IPS-18c (cell line): ENCODE data around the gene SCUBE1.

Source experiments
- H3K4me3 ChIP-seq: 2 replicates; pipeline ENCODE4 v1.7.0; 2013; ENCODE audit warnings: low read depth, mild to moderate bottlenecking, low read length, moderate library complexity; ENCODE audit not compliant: insufficient read depth
- H3K9me3 ChIP-seq: one replicate; pipeline ENCODE4 v1.6.1; 2013; ENCODE audit warnings: mild to moderate bottlenecking, low read length, moderate library complexity; ENCODE audit not compliant: control insufficient read depth, insufficient read depth

SCUBE1 gene

GRCh38 chr22:43263645-43264514 lies 79.3 kb downstream of the SCUBE1 start:
- Histone ChIP-seq H3K9me3 (peaks cover 2% of the 10 kb centered on the region), H3K4me3 (no peak overlapping the region)

GRCh38 chr22:43262990-43263644 lies 80.1 kb downstream of the SCUBE1 start:
- Histone ChIP-seq H3K4me3 (no peak overlapping the region), H3K9me3 (no peaks in the 10 kb centered on the region)

GRCh38 chr22:43260331-43261231 lies 82.6 kb downstream of the SCUBE1 start:
- no peaks in the 10 kb centered on the region for H3K9me3 ChIP-seq
- no peak overlapping the region for H3K4me3 ChIP-seq

GRCh38 chr22:43257961-43258360 lies 85.2 kb downstream of the SCUBE1 start:
- H3K9me3 ChIP-seq, result peaks cover 5% of the 10 kb centered on the region
- H3K4me3 ChIP-seq, result no peak overlapping the region

- Histone ChIP-seq H3K9me3 (peaks cover 5% of the 10 kb centered on the region), H3K4me3 (no peak overlapping the region)
Measured at GRCh38 chr22:43257549-43257948, 85.6 kb downstream of the SCUBE1 start.

GRCh38 chr22:43256976-43257545 lies 86.1 kb downstream of the SCUBE1 start:
- Histone ChIP-seq H3K4me3 (no peak overlapping the region), H3K9me3 (peaks cover 5% of the 10 kb centered on the region)

GRCh38 chr22:43256569-43256968 lies 86.6 kb downstream of the SCUBE1 start:
- Histone ChIP-seq H3K9me3 (peaks cover 5% of the 10 kb centered on the region), H3K4me3 (no peak overlapping the region)

GRCh38 chr22:43255299-43255698 lies 87.9 kb downstream of the SCUBE1 start:
- H3K4me3 ChIP-seq, result no peak overlapping the region
- peaks cover 5% of the 10 kb centered on the region for H3K9me3 ChIP-seq

- Histone ChIP-seq H3K9me3 (peaks cover 5% of the 10 kb centered on the region), H3K4me3 (no peak overlapping the region)
Measured at GRCh38 chr22:43253839-43254238, 89.3 kb downstream of the SCUBE1 start.

GRCh38 chr22:43252319-43252718 lies 90.9 kb downstream of the SCUBE1 start:
- no peak overlapping the region for H3K4me3 ChIP-seq
- peaks cover 5% of the 10 kb centered on the region for H3K9me3 ChIP-seq

GRCh38 chr22:43249789-43250471 lies 93.2 kb downstream of the SCUBE1 start:
- Histone ChIP-seq H3K9me3 (peaks cover 3% of the 10 kb centered on the region), H3K4me3 (no peak overlapping the region)

GRCh38 chr22:43247546-43248260 lies 95.5 kb downstream of the SCUBE1 start:
- Histone ChIP-seq H3K4me3 (no peak overlapping the region), H3K9me3 (no peaks in the 10 kb centered on the region)

GRCh38 chr22:43246188-43246587 lies 97.0 kb downstream of the SCUBE1 start:
- Histone ChIP-seq H3K9me3 (no peaks in the 10 kb centered on the region), H3K4me3 (no peak overlapping the region)

- H3K4me3 ChIP-seq, result no peak overlapping the region
Measured at GRCh38 chr22:43245717-43246116, 97.5 kb downstream of the SCUBE1 start.

GRCh38 chr22:43244803-43245527 lies 98.2 kb downstream of the SCUBE1 start:
- no peak overlapping the region for H3K4me3 ChIP-seq
- H3K9me3 ChIP-seq, result no peaks in the 10 kb centered on the region

More at GRCh38 chr22:43245717-43246116, 97.5 kb downstream of the SCUBE1 start:
- H3K9me3 ChIP-seq, result no peaks in the 10 kb centered on the region
